ENCODE measurements around the gene PRKCZ.

PRKCZ gene

DNA sequence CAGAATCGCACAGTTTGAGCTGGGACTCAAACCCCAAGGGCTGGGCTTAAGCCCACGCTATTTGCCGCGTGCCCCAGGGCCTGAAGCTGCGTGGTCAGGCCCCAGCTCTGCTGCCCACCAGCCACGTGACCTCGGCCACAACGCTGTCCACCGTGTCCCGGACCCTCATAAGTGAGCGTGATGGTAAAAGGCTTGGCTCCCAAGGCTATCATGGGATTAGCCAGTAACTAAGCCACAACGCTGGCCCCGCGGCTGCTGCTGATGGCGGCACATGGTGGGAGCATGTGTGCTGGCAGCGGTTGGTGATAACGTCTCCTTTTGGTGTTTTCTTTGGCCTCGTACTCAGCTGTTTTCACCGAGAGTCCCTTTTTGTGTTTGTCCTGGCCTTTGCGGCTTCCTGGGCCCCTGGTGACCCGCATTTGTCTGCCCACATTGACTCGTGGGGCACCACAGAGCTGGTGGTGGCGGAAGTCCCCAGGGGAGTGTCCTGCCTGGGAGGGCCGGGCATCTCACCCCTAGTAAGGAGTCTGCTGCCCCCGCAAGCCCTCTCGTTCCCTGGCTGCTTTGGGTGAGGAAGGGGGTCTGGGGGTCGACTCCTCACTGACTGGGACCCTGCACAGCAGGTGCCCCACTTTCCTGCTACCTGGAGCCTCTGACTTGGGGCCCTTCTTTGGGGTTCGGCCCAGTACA lies 29.3 kb downstream of the PRKCZ start:
- no peak overlapping the region for H3K9ac ChIP-seq (ENCODE audit: low read length)
- H3K56ac ChIP-seq (ENCODE audit: low read length), result no peak overlapping the region
- no peaks in the 10 kb centered on the region for H3K36me3 ChIP-seq (ENCODE audit: control insufficient read depth, insufficient read depth, low read length)
- H3K4me1 ChIP-seq (ENCODE audit: control insufficient read depth, low read depth, low read length), result no peaks in the 10 kb centered on the region
- H4K5ac ChIP-seq (ENCODE audit: low read length), result no peak overlapping the region
- no peak overlapping the region for H3K23ac ChIP-seq (ENCODE audit: low read length)
- no peak overlapping the region for H2BK120ac ChIP-seq (ENCODE audit: low read depth, low read length)
- H2BK15ac ChIP-seq (replicated peaks; ENCODE audit: low read depth), result no peak overlapping the region
- no peaks in the 10 kb centered on the region for H3K79me2 ChIP-seq (ENCODE audit: control insufficient read depth, insufficient read depth, low read length)
- H3K4me2 ChIP-seq (ENCODE audit: low read length), result no peak overlapping the region
- no CpG with 5 or more reads among the region's 28 CpGs for WGBS (ENCODE audit: extremely low coverage, insufficient coverage, low lambda C conversion rate)
- no peak overlapping the region for H3K4me3 ChIP-seq (ENCODE audit: low read length)
- no peak overlapping the region for H3K27ac ChIP-seq (ENCODE audit: low read depth, low read length)
- no peak overlapping the region for H4K8ac ChIP-seq (ENCODE audit: low read depth, low read length)
- no peak for DNase-seq
- no peaks in the 10 kb centered on the region for H3K27me3 ChIP-seq (ENCODE audit: insufficient read depth, low read length, poor library complexity)
- no peak overlapping the region for H3K4ac ChIP-seq (ENCODE audit: low read depth, low read length)
- no peak overlapping the region for H2BK5ac ChIP-seq (ENCODE audit: low read length)
- peaks cover 5% of the 10 kb centered on the region for H3K79me1 ChIP-seq (ENCODE audit: low read length)
- no peak overlapping the region for H3K18ac ChIP-seq (ENCODE audit: low read length)
- no peak overlapping the region for H2AK5ac ChIP-seq (ENCODE audit: low read length)

- Histone ChIP-seq H2AK5ac (ENCODE audit: low read length) (no peak overlapping the region), H4K5ac (ENCODE audit: low read length) (no peak overlapping the region), H2BK5ac (ENCODE audit: low read length) (no peak overlapping the region), H3K79me1 (ENCODE audit: low read length) (peaks cover 5% of the 10 kb centered on the region), H3K4me3 (ENCODE audit: low read length) (no peak overlapping the region), H3K27ac (ENCODE audit: low read depth, low read length) (no peak overlapping the region), H2BK15ac (replicated peaks; ENCODE audit: low read depth) (no peak overlapping the region), H3K4me2 (ENCODE audit: low read length) (no peak overlapping the region), H3K4ac (ENCODE audit: low read depth, low read length) (no peak overlapping the region), H3K79me2 (ENCODE audit: control insufficient read depth, insufficient read depth, low read length) (no peaks in the 10 kb centered on the region), H3K4me1 (ENCODE audit: control insufficient read depth, low read depth, low read length) (no peaks in the 10 kb centered on the region), H4K8ac (ENCODE audit: low read depth, low read length) (no peak overlapping the region), H2BK120ac (ENCODE audit: low read depth, low read length) (no peak overlapping the region), H3K56ac (ENCODE audit: low read length) (no peak overlapping the region), H3K27me3 (ENCODE audit: insufficient read depth, low read length, poor library complexity) (no peaks in the 10 kb centered on the region), H3K18ac (ENCODE audit: low read length) (no peak overlapping the region), H3K23ac (ENCODE audit: low read length) (no peak overlapping the region), H3K36me3 (ENCODE audit: control insufficient read depth, insufficient read depth, low read length) (no peaks in the 10 kb centered on the region), H3K9ac (ENCODE audit: low read length) (no peak overlapping the region)
- WGBS (ENCODE audit: extremely low coverage, insufficient coverage, low lambda C conversion rate), result no CpG with 5 or more reads among the region's 16 CpGs
- DNase-seq, result no peak
Measured at GRCh38 chr1:2080140-2080539, 29.9 kb downstream of the PRKCZ start.

DNA sequence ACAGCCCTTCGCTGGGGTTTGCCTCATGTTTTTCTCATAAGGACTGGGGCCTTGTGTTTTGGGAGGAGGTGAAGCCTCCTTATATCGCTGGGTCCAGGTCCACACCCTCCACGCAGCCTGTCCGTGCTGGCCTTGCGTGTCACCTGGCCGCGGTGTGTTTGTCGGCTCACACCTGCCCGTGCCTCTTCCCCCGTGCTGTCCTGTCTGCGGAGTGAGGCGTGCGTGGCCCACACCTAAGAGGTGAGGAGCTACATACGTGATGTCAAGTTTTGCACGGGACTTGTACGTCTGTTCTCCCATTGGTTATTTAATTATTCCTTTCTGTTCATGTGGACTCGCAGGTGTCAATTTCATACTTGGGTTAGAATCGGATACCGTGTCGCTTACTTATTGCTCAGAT lies 30.7 kb downstream of the PRKCZ start:
- no peaks in the 10 kb centered on the region for H3K36me3 ChIP-seq (ENCODE audit: control insufficient read depth, insufficient read depth, low read length)
- WGBS (ENCODE audit: extremely low coverage, insufficient coverage, low lambda C conversion rate), result no CpG with 5 or more reads among the region's 20 CpGs
- no peak overlapping the region for H3K23ac ChIP-seq (ENCODE audit: low read length)
- no peaks in the 10 kb centered on the region for H3K79me2 ChIP-seq (ENCODE audit: control insufficient read depth, insufficient read depth, low read length)
- no peak overlapping the region for H4K5ac ChIP-seq (ENCODE audit: low read length)
- H3K56ac ChIP-seq (ENCODE audit: low read length), result no peak overlapping the region
- no peak overlapping the region for H3K4me3 ChIP-seq (ENCODE audit: low read length)
- no peak overlapping the region for H2BK120ac ChIP-seq (ENCODE audit: low read depth, low read length)
- H2BK15ac ChIP-seq (replicated peaks; ENCODE audit: low read depth), result no peak overlapping the region
- no peak overlapping the region for H3K9ac ChIP-seq (ENCODE audit: low read length)
- no peak for DNase-seq
- H4K8ac ChIP-seq (ENCODE audit: low read depth, low read length), result no peak overlapping the region
- no peak overlapping the region for H2BK5ac ChIP-seq (ENCODE audit: low read length)
- no peak overlapping the region for H2AK5ac ChIP-seq (ENCODE audit: low read length)
- no peak overlapping the region for H3K27ac ChIP-seq (ENCODE audit: low read depth, low read length)
- no peak overlapping the region for H3K4ac ChIP-seq (ENCODE audit: low read depth, low read length)
- no peaks in the 10 kb centered on the region for H3K27me3 ChIP-seq (ENCODE audit: insufficient read depth, low read length, poor library complexity)
- H3K79me1 ChIP-seq (ENCODE audit: low read length), result peaks cover 5% of the 10 kb centered on the region
- H3K4me2 ChIP-seq (ENCODE audit: low read length), result no peak overlapping the region
- no peak overlapping the region for H3K18ac ChIP-seq (ENCODE audit: low read length)
- H3K4me1 ChIP-seq (ENCODE audit: control insufficient read depth, low read depth, low read length), result no peaks in the 10 kb centered on the region

DNA sequence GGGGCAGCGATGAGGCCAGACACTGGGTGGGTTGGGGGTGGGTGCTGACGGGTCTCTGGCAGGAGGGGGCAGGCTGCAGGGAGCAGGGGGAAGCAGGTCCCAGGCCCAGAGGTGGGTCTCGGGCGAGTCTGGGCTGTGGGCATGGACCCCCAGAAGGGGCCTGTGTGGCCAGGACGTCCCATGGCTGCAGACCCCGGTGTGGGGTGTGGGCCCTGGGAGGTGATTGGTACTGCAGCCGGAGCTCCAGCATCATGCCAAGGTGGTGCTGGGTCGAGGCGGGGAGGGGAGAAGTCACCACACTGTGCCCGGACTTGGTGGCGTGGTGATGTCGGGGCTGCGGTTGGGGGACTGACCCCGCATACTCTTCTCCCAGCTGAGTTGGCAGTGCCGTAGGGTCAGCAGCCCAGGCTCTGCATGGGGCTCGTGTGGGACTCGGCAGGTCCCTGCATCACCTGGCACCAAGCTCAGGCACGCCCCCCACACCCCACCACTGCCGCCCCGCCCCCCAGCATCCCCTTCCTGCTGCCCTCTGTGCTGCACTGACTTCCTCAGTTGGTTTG lies 31.2 kb downstream of the PRKCZ start:
- WGBS (ENCODE audit: extremely low coverage, insufficient coverage, low lambda C conversion rate), result no CpG with 5 or more reads among the region's 20 CpGs
- DNase-seq, result no peak
- H4K8ac ChIP-seq (ENCODE audit: low read depth, low read length), result no peak overlapping the region

DNA sequence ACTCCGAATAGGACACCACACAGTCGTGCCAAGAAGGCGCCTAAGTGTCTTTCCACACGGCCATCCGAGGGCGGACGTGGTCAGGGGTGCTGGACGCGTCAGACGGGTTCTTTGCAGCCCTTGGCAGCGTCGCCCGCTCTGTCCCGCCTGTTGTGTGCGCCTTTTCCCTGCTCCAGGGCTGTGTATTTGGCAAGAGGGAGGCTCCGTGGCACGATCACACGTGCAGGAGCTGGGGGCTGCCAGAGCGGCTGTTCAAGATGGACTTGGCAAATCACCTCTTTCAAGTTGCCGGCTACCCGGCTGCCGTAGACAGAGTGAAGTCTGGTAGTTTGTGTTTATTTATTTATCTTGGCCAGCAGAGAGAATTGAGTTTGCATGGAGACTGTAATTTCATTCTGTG lies 31.9 kb downstream of the PRKCZ start:
- H2BK15ac ChIP-seq (replicated peaks; ENCODE audit: low read depth), result no peak overlapping the region
- no peak overlapping the region for H3K18ac ChIP-seq (ENCODE audit: low read length)
- no peak overlapping the region for H3K4me3 ChIP-seq (ENCODE audit: low read length)
- H4K8ac ChIP-seq (ENCODE audit: low read depth, low read length), result no peak overlapping the region
- H4K5ac ChIP-seq (ENCODE audit: low read length), result no peak overlapping the region
- H3K36me3 ChIP-seq (ENCODE audit: control insufficient read depth, insufficient read depth, low read length), result no peaks in the 10 kb centered on the region
- peaks cover 5% of the 10 kb centered on the region for H3K79me1 ChIP-seq (ENCODE audit: low read length)
- no peak overlapping the region for H3K4me2 ChIP-seq (ENCODE audit: low read length)
- no peaks in the 10 kb centered on the region for H3K79me2 ChIP-seq (ENCODE audit: control insufficient read depth, insufficient read depth, low read length)
- H2BK120ac ChIP-seq (ENCODE audit: low read depth, low read length), result no peak overlapping the region
- H3K9ac ChIP-seq (ENCODE audit: low read length), result no peak overlapping the region
- no peak overlapping the region for H2AK5ac ChIP-seq (ENCODE audit: low read length)
- no peak overlapping the region for H3K23ac ChIP-seq (ENCODE audit: low read length)
- no peak overlapping the region for H2BK5ac ChIP-seq (ENCODE audit: low read length)
- H3K4me1 ChIP-seq (ENCODE audit: control insufficient read depth, low read depth, low read length), result no peaks in the 10 kb centered on the region
- WGBS (ENCODE audit: extremely low coverage, insufficient coverage, low lambda C conversion rate), result no CpG with 5 or more reads among the region's 22 CpGs
- DNase-seq, result no peak
- no peak overlapping the region for H3K4ac ChIP-seq (ENCODE audit: low read depth, low read length)
- no peak overlapping the region for H3K56ac ChIP-seq (ENCODE audit: low read length)
- no peak overlapping the region for H3K27ac ChIP-seq (ENCODE audit: low read depth, low read length)
- no peaks in the 10 kb centered on the region for H3K27me3 ChIP-seq (ENCODE audit: insufficient read depth, low read length, poor library complexity)

More for the DNA sequence above, 31.2 kb downstream of the PRKCZ start:
- no peak overlapping the region for H2BK120ac ChIP-seq (ENCODE audit: low read depth, low read length)
- H3K56ac ChIP-seq (ENCODE audit: low read length), result no peak overlapping the region
- no peak overlapping the region for H3K4ac ChIP-seq (ENCODE audit: low read depth, low read length)
- no peak overlapping the region for H2AK5ac ChIP-seq (ENCODE audit: low read length)
- H2BK5ac ChIP-seq (ENCODE audit: low read length), result no peak overlapping the region
- H3K9ac ChIP-seq (ENCODE audit: low read length), result no peak overlapping the region
- no peaks in the 10 kb centered on the region for H3K79me2 ChIP-seq (ENCODE audit: control insufficient read depth, insufficient read depth, low read length)
- H3K27me3 ChIP-seq (ENCODE audit: insufficient read depth, low read length, poor library complexity), result no peaks in the 10 kb centered on the region
- no peak overlapping the region for H3K4me3 ChIP-seq (ENCODE audit: low read length)
- no peak overlapping the region for H4K5ac ChIP-seq (ENCODE audit: low read length)
- no peaks in the 10 kb centered on the region for H3K36me3 ChIP-seq (ENCODE audit: control insufficient read depth, insufficient read depth, low read length)
- H2BK15ac ChIP-seq (replicated peaks; ENCODE audit: low read depth), result no peak overlapping the region
- H3K27ac ChIP-seq (ENCODE audit: low read depth, low read length), result no peak overlapping the region
- no peak overlapping the region for H3K4me2 ChIP-seq (ENCODE audit: low read length)
- H3K79me1 ChIP-seq (ENCODE audit: low read length), result peaks cover 5% of the 10 kb centered on the region
- no peak overlapping the region for H3K18ac ChIP-seq (ENCODE audit: low read length)
- H3K23ac ChIP-seq (ENCODE audit: low read length), result no peak overlapping the region
- H3K4me1 ChIP-seq (ENCODE audit: control insufficient read depth, low read depth, low read length), result no peaks in the 10 kb centered on the region

DNA sequence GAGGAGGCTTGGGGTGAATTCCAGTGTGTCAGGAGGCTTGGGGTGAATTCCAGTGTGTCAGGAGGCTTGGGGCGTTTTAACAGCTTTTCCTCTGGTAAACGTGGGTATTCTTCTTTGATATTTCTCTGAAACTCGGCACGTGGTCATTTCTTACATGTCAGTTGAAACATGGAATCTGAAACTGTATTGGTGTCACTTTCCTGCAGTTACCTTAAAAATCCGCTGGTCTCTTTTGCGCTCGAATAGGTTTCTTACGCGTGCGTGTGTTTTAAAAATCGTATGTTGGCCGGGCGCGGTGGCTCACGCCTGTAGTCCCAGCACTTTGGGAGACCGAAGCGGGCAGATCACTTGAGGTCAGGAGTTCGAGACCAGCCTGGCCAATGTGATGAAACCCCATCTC lies 33.5 kb downstream of the PRKCZ start:
- Histone ChIP-seq H3K4me1 (ENCODE audit: control insufficient read depth, low read depth, low read length) (no peaks in the 10 kb centered on the region), H3K9ac (ENCODE audit: low read length) (no peak overlapping the region), H3K79me1 (ENCODE audit: low read length) (peaks cover 3% of the 10 kb centered on the region), H3K27ac (ENCODE audit: low read depth, low read length) (no peak overlapping the region), H3K23ac (ENCODE audit: low read length) (no peak overlapping the region), H3K56ac (ENCODE audit: low read length) (no peak overlapping the region), H3K27me3 (ENCODE audit: insufficient read depth, low read length, poor library complexity) (no peaks in the 10 kb centered on the region), H3K4me3 (ENCODE audit: low read length) (no peak overlapping the region), H2BK15ac (replicated peaks; ENCODE audit: low read depth) (no peak overlapping the region), H2BK5ac (ENCODE audit: low read length) (no peak overlapping the region), H3K36me3 (ENCODE audit: control insufficient read depth, insufficient read depth, low read length) (no peaks in the 10 kb centered on the region), H3K4ac (ENCODE audit: low read depth, low read length) (no peak overlapping the region), H3K79me2 (ENCODE audit: control insufficient read depth, insufficient read depth, low read length) (no peaks in the 10 kb centered on the region), H3K18ac (ENCODE audit: low read length) (no peak overlapping the region), H2AK5ac (ENCODE audit: low read length) (no peak overlapping the region), H4K5ac (ENCODE audit: low read length) (no peak overlapping the region), H2BK120ac (ENCODE audit: low read depth, low read length) (no peak overlapping the region), H3K4me2 (ENCODE audit: low read length) (no peak overlapping the region), H4K8ac (ENCODE audit: low read depth, low read length) (no peak overlapping the region)
- WGBS (ENCODE audit: extremely low coverage, insufficient coverage, low lambda C conversion rate), result no CpG with 5 or more reads among the region's 18 CpGs
- DNase-seq, result no peak
